ENCODE results near the gene TTC34.
"Not testable (repeated sequence)": the region's sequence is repeated elsewhere in the genome, so short reads cannot be mapped to it uniquely, and the experiment has no call there.

TTC34 gene

DNA sequence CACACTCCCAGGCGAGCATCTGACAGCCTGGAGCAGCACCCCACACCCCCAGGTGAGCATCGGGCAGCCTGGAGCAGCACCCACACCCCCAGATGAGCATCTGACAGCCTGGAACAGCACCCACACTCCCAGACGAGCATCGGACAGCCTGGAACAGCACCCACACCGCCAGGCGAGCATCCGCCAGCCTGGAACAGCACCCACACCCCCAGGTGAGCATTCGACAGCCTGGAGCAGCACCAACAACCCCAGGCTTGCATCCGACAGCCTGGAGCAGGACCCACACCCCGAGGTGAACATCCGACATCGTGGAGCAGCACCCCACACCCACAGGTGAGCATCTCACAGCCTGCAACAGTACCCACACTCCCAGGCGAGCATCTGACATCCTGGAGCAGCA is 42.1 kb downstream of the TTC34 start:
- FAIRE-seq, result not testable (repeated sequence)

GRCh38 chr1:2757519-2757918 is 44.0 kb downstream of the TTC34 start:
- FAIRE-seq, result not testable (repeated sequence)

GRCh38 chr1:2755426-2755825 is 46.1 kb downstream of the TTC34 start:
- not testable (repeated sequence) for FAIRE-seq

- FAIRE-seq, result not testable (repeated sequence)
These were observed 46.9 kb downstream of the TTC34 start for GRCh38 chr1:2754597-2754996.

GRCh38 chr1:2752503-2752902 is 49.0 kb downstream of the TTC34 start:
- FAIRE-seq, result not testable (repeated sequence)

DNA sequence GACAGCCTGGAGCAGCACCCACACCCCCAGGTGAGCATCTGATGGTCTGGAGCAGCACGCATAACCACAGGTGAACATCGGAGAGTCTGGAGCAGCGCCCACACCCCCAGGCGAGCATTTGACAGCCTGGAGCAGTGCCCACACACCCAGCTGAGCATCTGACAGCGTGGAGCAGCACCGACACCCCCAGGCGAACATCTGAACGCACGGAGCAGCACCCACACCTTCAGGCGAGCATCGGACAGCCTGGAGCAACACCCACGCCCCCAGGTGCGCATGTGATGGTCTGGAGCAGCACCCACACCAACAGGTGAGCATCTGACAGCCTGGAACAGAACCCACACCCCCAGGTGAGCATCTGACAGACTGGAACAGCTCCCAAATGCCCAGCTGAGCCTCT is 49.6 kb downstream of the TTC34 start:
- FAIRE-seq, result not testable (repeated sequence)

- not testable (repeated sequence) for FAIRE-seq
These were observed 50.4 kb downstream of the TTC34 start for GRCh38 chr1:2750766-2751730.

- FAIRE-seq, result not testable (repeated sequence)
These were observed 51.3 kb downstream of the TTC34 start for GRCh38 chr1:2750041-2750680.

- FAIRE-seq, result not testable (repeated sequence)
These were observed 52.9 kb downstream of the TTC34 start for GRCh38 chr1:2748626-2749025.

- FAIRE-seq, result not testable (repeated sequence)
These were observed 106.7 kb downstream of the TTC34 start for GRCh38 chr1:2694796-2695195.

GRCh38 chr1:2690180-2690579 is 111.3 kb downstream of the TTC34 start:
- not testable (repeated sequence) for FAIRE-seq

DNA sequence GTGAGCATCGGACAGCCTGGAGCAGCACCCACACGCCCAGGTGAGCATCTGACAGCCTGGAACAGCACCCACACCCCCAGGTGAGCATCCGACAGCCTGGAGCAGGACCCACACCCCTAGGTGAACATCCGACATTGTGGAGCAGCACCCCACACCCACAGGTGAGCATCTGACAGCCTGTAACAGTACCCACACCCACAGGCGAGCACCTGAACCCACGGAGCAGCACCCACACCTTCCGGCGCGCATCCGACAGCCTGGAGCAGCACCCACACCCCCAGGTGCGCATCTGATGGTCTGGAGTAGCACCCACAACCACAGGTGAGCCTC is 113.2 kb downstream of the TTC34 start:
- not testable (repeated sequence) for FAIRE-seq

DNA sequence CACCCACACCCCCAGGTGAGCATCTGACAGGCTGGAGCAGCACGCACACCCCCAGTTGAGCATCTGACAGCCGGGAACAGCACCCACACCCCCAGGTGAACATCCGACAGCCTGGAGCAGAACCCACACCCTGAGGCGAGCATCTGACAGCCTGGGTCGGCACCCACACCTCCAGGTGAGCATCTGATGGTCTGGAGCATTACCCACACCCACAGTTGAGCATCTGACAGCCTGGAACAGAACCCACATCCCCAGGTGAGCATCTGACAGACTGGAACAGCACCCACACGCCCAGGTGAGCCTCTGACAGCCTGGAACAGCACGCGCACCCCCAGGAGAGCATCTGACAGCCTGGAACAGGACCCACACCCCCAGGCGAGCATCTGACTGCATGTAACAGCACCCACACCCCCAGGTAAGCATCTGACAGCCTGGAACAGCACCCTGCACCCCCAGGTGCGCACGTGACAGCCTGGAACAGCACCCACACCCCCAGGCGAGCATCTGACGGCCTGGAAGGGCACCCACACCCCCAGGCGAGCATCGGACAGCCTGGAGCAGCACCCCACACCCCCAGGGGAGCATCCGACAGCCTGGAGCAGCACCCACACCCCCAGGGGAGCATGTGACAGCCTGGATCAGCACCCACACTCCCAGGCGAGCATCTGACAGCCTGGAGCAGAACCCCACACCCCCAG is 113.7 kb downstream of the TTC34 start:
- not testable (repeated sequence) for FAIRE-seq

DNA sequence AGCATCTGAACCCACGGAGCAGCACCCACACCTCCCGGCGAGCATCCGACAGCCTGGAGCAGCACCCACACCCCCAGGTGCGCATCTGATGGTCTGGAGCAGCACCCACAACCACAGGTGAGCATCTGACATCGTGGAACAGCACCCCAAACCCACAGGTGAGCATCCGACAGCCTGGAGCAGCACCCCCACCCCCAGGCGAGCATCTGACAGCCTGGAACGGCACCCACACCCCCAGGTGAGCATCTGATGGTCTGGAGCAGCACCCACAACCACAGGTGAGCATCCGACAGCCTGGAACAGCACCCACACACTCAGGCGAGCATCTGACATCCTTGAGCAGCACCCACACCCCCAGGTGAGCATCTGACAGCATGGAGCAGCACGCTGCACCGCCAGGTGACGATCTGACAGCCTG is 114.3 kb downstream of the TTC34 start:
- FAIRE-seq, result not testable (repeated sequence)

DNA sequence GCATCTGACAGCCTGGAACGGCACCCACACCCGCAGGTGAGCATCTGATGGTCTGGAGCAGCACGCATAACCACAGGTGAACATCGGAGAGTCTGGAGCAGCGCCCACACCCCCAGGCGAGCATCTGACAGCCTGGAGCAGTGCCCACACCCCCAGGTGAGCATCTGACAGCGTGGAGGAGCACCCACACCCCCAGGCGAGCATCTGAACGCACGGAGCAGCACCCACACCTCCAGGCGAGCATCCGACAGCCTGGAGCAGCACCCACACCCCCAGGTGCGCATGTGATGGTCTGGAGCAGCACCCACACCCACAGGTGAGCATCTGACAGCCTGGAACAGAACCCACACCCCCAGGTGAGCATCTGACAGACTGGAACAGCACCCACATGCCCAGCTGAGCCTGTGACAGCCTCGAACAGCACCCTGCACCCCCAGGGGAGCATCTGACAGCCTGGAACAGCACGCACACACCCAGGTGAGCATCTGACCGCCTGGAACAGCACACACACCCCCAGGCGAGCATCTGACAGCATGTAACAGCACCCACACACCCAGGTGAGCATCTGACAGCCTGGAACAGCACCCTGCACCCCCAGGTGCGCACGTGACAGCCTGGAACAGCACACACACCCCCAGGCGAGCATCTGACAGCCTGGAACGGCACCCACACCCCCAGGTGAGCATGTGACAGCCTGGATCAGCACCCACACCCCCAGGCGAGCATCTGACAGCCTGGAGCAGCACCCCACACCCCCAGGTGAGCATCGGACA is 115.2 kb downstream of the TTC34 start:
- FAIRE-seq, result not testable (repeated sequence)

GRCh38 chr1:2685671-2686070 is 115.8 kb downstream of the TTC34 start:
- FAIRE-seq, result not testable (repeated sequence)

GRCh38 chr1:2684878-2685277 is 116.6 kb downstream of the TTC34 start:
- not testable (repeated sequence) for FAIRE-seq

- not testable (repeated sequence) for FAIRE-seq
These were observed 117.5 kb downstream of the TTC34 start for GRCh38 chr1:2684000-2684399.

GRCh38 chr1:2683321-2683741 is 118.2 kb downstream of the TTC34 start:
- FAIRE-seq, result not testable (repeated sequence)

DNA sequence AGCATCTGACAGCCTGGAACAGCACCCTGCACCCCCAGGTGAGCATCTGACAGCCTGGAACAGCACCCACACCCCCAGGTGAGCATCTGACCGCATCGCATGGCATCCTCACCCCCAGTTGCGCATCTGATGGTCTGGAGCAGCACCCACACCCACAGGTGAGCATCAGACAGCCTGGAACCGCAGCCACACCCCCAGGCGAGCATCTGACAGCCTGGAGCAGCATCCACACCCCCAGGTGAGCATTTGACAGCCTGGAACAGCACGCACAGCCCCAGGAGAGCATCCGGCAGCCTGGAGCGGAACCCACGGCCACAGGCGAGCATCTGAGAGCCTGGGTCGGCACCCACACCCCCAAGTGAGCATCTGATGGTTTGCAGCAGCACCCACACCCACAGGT is 118.6 kb downstream of the TTC34 start:
- FAIRE-seq, result not testable (repeated sequence)

DNA sequence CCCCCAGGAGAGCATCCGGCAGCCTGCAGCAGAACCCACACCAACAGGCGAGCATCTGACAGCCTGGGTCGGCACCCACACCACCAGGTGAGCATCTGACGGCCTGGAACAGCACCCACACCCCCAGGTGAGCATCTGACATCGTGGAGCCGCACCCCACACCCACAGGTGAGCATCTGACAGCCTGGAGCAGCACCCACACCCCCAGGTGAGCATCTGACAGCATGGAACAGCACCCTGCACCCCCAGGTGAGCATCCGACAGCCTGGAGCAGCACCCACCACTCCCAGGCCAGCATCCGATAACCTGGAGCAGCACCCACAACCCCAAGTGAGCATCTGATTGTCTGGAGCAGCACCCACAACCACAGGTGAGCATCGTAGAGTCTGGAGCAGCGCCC is 124.8 kb downstream of the TTC34 start:
- not testable (repeated sequence) for FAIRE-seq

- FAIRE-seq, result not testable (repeated sequence)
These were observed 129.8 kb downstream of the TTC34 start for GRCh38 chr1:2671656-2672055.

Data from islet of Langerhans (tissue), 1 donor.